OCI-LY3 (cell line): ENCODE data around the gene CASP6.

ENCODE experiments used
- H2AFZ ChIP-seq: fragments of 200-600, 300-600 bp; shearing (Covaris generic); 2 replicates; pipeline ENCODE4 v1.6.0; 2014; ENCODE audit warnings: antibody characterized with exemption, low read depth, low read length
- H3K27ac ChIP-seq: fragments of 200-600, 300-600 bp; sonication (generic); 2 replicates; pipeline ENCODE4 v1.5.1; 2014; ENCODE audit warnings: mild to moderate bottlenecking, low read length, moderate library complexity, mixed read lengths
- H3K27me3 ChIP-seq: fragments of 200-600, 300-600 bp; sonication (generic); 2 replicates; pipeline ENCODE4 v1.6.1; 2014; ENCODE audit warnings: low read depth, low read length, mixed read lengths
- H3K36me3 ChIP-seq: fragments of 200-600, 300-600 bp; sonication (generic); replicated peaks from 2 replicates; pipeline ENCODE3; 2014; ENCODE audit warnings: low read depth, low read length, mixed read lengths
- H3K4me1 ChIP-seq: fragments of 300-600, 200-600 bp; sonication (generic); 2 replicates; pipeline ENCODE4 v1.6.1; 2014; ENCODE audit warnings: low read length, mixed read lengths
- H3K4me2 ChIP-seq: fragments of 200-600, 300-600 bp; sonication (generic); 2 replicates; pipeline ENCODE4 v1.6.1; 2014; ENCODE audit warnings: low read length, mixed read lengths
- H3K4me3 ChIP-seq: fragments of 300-600, 200-600 bp; sonication (generic); 2 replicates; pipeline ENCODE4 v1.5.1; 2014; ENCODE audit warnings: antibody characterized with exemption, mild to moderate bottlenecking, low read length, moderate library complexity
- H3K79me2 ChIP-seq: fragments of 300-600, 200-600 bp; shearing (Covaris generic); 2 replicates; pipeline ENCODE4 v1.6.1; 2014; ENCODE audit warnings: mild to moderate bottlenecking, low read length, mixed read lengths
- H3K9ac ChIP-seq: fragments of 300-600, 200-600 bp; shearing (Covaris generic); 2 replicates; pipeline ENCODE4 v1.6.0; 2014; ENCODE audit warnings: mild to moderate bottlenecking, low read length, moderate library complexity
- H3K9me3 ChIP-seq: fragments of 200-600, 300-600 bp; shearing (Covaris generic); 2 replicates; pipeline ENCODE4 v1.6.1; 2014; ENCODE audit warnings: low read length, mixed read lengths; ENCODE audit not compliant: insufficient read depth
- H4K20me1 ChIP-seq: fragments of 200-600, 300-600 bp; sonication (generic); 2 replicates; pipeline ENCODE4 v1.6.1; 2016; ENCODE audit warnings: low read length, mixed read lengths; ENCODE audit not compliant: insufficient read depth
- EZH2phosphoT487 ChIP-seq: fragments of 200-600 bp; shearing (Covaris generic); IDR thresholded peaks from 2 replicates; pipeline ENCODE4 v1.6.1; 2018; ENCODE audit warnings: antibody characterized with exemption, mixed run types, low read depth
- TF ChIP-seq, protein P1 (sequence below): fragments of 200-600, 300-600 bp; sonication (generic); IDR thresholded peaks from 2 replicates; pipeline ENCODE4 v1.5.1; 2014; ENCODE audit warnings: antibody characterized with exemption, low read length, low read depth

The CASP6 gene

DNA sequence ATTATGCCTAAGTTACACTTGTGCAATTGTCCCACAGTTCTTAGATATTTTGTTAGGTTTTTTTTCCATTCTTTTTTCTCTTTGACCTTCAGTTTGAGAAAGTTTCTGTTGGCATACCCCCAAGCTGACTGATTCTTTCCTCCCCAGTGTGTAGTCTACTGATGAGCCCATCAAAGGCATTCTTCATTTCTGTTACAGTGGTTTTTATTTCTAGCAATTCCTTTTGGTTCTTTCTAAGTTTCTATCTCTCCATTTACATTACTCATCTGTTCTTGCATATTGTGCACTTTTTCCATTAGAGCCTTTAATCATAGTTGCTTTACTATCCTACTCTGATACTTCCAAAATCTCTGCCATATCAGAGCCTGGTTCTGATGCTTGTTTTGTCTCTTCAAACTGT is 31.9 kb downstream of the CASP6 start:
- H3K9me3 ChIP-seq: peaks cover 8% of the 10 kb centered on the region; the same call in 1 of the 2 replicates
- peaks cover 3% of the 10 kb centered on the region for H3K36me3 ChIP-seq
- no peak overlapping the region for H3K27ac ChIP-seq
- no peaks in the 10 kb centered on the region for H3K79me2 ChIP-seq
- H3K27me3 ChIP-seq: no peaks in the 10 kb centered on the region
- TF ChIP-seq, protein P1, sequence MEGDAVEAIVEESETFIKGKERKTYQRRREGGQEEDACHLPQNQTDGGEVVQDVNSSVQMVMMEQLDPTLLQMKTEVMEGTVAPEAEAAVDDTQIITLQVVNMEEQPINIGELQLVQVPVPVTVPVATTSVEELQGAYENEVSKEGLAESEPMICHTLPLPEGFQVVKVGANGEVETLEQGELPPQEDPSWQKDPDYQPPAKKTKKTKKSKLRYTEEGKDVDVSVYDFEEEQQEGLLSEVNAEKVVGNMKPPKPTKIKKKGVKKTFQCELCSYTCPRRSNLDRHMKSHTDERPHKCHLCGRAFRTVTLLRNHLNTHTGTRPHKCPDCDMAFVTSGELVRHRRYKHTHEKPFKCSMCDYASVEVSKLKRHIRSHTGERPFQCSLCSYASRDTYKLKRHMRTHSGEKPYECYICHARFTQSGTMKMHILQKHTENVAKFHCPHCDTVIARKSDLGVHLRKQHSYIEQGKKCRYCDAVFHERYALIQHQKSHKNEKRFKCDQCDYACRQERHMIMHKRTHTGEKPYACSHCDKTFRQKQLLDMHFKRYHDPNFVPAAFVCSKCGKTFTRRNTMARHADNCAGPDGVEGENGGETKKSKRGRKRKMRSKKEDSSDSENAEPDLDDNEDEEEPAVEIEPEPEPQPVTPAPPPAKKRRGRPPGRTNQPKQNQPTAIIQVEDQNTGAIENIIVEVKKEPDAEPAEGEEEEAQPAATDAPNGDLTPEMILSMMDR: no peak
- no peak for TF ChIP-seq EZH2phosphoT487
- H3K4me2 ChIP-seq: no peak overlapping the region
- H4K20me1 ChIP-seq: no peaks in the 10 kb centered on the region
- H3K9ac ChIP-seq: no peak overlapping the region
- H3K4me3 ChIP-seq: no peak overlapping the region
- no peaks in the 10 kb centered on the region for H3K4me1 ChIP-seq
- no peak overlapping the region for H2AFZ ChIP-seq

DNA sequence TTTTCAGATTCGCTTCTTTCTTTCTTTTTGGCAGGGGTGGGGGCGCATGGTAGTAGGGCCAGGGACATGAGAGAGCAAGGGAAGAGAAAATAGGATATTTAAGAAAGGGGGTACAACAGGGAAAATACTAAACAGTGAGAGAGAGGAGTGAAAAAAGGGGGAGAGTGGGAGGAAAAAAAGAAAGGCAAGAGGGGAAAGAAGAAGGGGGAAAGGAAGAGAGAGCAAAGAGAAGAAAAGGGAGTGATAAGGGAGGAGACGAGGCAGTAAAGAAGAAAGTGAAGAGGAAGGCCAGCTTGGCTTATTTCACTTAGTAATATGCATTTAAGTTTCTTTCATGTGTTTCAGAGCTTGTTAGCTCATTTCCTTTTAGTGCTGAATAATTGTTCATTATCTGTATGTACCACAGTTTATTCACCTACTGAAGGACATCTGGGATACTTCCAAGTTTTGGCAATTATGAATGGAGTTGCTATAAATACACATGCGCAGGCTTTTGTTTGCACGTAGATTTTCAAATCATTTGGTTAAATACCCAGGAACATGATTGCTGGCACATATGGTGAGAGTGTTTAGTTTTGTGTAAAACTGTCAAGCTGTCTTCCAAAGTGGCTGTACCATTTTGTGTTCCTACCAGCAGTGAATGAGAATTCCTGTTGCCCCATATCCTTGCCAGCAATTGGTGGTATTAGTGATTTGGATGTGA is 37.3 kb downstream of the CASP6 start:
- no peaks in the 10 kb centered on the region for H3K27me3 ChIP-seq
- H3K9ac ChIP-seq: no peak overlapping the region
- H3K36me3 ChIP-seq: no peaks in the 10 kb centered on the region
- TF ChIP-seq EZH2phosphoT487: no peak
- no peaks in the 10 kb centered on the region; the same call in 1 of the 2 replicates for H3K9me3 ChIP-seq
- no peak overlapping the region for H3K27ac ChIP-seq
- H3K79me2 ChIP-seq: no peaks in the 10 kb centered on the region
- H3K4me2 ChIP-seq: no peak overlapping the region
- no peak overlapping the region for H2AFZ ChIP-seq
- H3K4me3 ChIP-seq: no peak overlapping the region
- H3K4me1 ChIP-seq: no peaks in the 10 kb centered on the region
- no peaks in the 10 kb centered on the region for H4K20me1 ChIP-seq

- Histone ChIP-seq H3K79me2 (0 out of 2 replicates have a peak, but pooled peaks cover under 1% of the 10 kb centered on the region), H3K27ac (no peak overlapping the region), H3K36me3 (no peaks in the 10 kb centered on the region), H2AFZ (no peak overlapping the region), H3K4me1 (no peaks in the 10 kb centered on the region), H3K4me3 (no peak overlapping the region), H3K9ac (no peak overlapping the region), H4K20me1 (no peaks in the 10 kb centered on the region), H3K27me3 (no peaks in the 10 kb centered on the region), H3K9me3 (no peaks in the 10 kb centered on the region), H3K4me2 (no peak overlapping the region)
- TF ChIP-seq, protein P1: no peak
- TF ChIP-seq EZH2phosphoT487: no peak
Observed at GRCh38 chr4:109662771-109663170, 40.5 kb downstream of the CASP6 start.

DNA sequence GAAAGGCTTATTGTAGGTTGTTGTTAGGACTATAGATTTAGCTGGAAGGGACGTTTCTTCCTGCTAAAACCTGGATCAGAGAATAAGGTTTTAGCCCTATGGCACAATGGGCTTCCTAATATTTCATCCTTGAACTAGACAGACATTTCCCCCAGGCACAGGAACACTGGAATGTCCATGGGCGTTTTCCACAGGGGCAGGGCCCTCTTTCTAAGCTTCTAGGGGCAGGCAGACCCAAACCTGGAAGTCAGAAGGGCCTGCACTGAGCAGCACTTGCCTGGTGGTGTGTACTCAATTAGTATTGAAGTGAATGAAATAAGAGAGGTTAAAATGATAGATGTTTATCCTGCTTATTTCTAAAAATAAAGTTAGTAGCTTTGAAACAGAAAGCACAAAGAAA is 41.1 kb downstream of the CASP6 start:
- H3K4me3 ChIP-seq: no peak overlapping the region
- H3K27me3 ChIP-seq: no peaks in the 10 kb centered on the region
- H3K4me2 ChIP-seq: no peak overlapping the region
- H3K4me1 ChIP-seq: no peaks in the 10 kb centered on the region
- peaks cover 4% of the 10 kb centered on the region; the same call in 1 of the 2 replicates for H3K79me2 ChIP-seq
- H4K20me1 ChIP-seq: no peaks in the 10 kb centered on the region
- H3K9me3 ChIP-seq: no peaks in the 10 kb centered on the region
- H3K9ac ChIP-seq: no peak overlapping the region
- no peaks in the 10 kb centered on the region for H3K36me3 ChIP-seq
- TF ChIP-seq EZH2phosphoT487: no peak
- TF ChIP-seq, protein P1: no peak
- H2AFZ ChIP-seq: no peak overlapping the region
- no peak overlapping the region for H3K27ac ChIP-seq
